ENCODE data around the gene TMEM171.

DNA sequence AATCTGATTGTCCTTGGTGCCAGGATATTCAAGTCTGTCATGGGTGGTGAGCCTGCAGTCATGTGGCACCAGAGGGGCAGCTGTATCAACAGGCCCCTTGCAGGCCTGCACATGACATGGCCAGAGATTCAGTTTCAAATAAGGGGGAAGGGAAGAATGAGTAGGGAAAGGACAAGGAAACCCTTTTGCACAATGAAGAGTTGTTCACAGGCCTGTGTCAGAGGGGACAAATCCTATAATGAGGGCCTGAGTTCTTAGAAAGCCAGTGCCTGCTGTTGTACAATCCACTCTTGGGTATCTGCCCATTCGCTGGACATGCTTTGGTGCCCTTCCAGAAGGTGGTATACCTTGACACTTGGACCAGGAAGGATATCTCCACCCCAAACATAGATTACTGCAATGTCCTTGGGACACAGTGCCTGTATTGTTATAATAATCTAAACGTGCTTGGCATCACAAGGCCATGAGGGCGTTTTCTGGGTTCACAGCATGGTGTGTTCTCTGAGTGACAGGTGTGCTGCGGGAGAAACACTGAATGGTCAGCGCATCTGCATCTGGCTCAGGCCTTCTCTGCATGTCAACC lies 1.9 kb upstream of the TMEM171 start:
- no peak for TF ChIP-seq EZH2 (IDR thresholded peaks at IDR 0.05)
- TF ChIP-seq, protein P1, sequence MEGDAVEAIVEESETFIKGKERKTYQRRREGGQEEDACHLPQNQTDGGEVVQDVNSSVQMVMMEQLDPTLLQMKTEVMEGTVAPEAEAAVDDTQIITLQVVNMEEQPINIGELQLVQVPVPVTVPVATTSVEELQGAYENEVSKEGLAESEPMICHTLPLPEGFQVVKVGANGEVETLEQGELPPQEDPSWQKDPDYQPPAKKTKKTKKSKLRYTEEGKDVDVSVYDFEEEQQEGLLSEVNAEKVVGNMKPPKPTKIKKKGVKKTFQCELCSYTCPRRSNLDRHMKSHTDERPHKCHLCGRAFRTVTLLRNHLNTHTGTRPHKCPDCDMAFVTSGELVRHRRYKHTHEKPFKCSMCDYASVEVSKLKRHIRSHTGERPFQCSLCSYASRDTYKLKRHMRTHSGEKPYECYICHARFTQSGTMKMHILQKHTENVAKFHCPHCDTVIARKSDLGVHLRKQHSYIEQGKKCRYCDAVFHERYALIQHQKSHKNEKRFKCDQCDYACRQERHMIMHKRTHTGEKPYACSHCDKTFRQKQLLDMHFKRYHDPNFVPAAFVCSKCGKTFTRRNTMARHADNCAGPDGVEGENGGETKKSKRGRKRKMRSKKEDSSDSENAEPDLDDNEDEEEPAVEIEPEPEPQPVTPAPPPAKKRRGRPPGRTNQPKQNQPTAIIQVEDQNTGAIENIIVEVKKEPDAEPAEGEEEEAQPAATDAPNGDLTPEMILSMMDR (IDR thresholded peaks at IDR 0.05), result no peak

Measured in neural progenitor cell (in vitro differentiated cells).